Measurements from ENCODE around the gene PRKAG1. TPM values are rescaled to one million over a fixed set of nuclear protein-coding genes. Genes with fewer than 3 reads are reported as not detected.
A peak's percentile ranks its signal among the peaks of the same experiment; 100 is the strongest.

Gene PRKAG1
- polyA plus RNA-seq, 10 donors: 51.8 to 65.6 (median 58.9) TPM

DNA sequence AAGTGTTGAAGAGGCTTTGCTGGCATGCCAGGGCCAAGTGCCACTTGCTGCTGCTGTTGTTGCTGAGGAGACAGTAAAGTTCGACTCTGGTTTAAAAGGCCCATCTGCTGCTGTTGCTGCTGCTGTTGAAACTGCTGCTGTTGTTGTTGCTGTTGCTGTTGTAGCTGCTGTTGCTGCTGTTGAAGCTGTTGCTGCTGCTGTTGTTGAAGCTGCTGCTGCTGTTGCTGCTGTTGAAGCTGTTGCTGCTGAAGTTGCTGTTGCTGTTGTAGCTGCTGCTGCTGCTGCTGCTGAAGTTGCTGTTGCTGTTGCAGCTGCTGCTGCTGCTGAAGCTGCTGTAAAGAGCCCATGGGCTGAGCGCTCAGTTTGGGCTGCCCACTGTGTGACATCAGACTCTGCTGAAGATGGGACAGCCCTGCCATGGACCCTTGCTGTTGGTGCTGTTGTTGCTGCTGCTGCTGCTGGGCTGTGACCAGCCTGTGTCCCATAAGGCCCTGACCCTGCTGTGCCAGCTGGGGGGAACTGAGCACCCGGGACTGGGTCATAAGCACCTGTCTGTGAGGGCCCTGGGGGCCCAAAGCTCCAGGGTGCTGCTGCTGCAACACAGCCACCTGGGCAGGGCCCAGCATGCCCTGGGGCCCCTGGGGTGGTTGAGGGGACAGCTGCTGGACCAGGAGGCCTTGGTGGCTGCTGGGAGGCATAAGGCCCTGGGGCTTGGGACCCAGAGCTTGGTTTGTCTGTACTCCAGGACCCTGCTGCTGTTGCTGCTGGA lies 14.3 kb upstream of the PRKAG1 start:
- DNase-seq: no peak

GRCh38 chr12:49032276-49032675 lies 13.7 kb upstream of the PRKAG1 start:
- no peak for DNase-seq

DNA sequence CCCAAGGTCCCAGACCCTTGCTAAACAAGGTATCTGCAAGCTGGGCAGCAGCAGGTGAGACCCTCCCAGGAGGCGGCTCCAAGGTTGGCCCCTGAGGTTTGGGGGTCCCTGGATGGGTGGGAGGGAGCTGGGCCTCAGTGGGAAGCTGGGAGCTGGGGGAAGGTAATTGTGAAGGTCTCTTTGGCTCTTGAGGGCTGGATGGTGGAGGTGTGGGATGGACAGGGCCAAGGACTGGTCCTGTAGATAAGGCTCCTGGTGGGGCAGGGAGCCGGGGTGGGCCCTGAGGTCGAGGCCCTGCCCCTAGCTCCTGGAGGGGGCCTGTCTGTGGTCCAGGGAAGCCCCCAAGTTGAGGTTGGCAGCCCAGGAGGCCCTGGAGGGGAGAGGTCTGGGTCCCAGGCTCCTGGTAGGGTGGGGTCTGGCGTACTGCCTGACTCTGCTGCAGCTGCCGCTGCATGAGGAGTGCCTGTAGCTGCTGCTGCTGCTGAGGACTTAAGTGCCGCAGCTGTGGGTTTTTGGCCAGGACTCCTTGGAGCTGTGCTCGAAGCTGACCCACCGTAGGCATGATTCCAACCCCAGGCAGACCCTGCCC lies 13.1 kb upstream of the PRKAG1 start:
- peak in 2 of 3 donors; percentile 33 to 62 for DNase-seq

DNA sequence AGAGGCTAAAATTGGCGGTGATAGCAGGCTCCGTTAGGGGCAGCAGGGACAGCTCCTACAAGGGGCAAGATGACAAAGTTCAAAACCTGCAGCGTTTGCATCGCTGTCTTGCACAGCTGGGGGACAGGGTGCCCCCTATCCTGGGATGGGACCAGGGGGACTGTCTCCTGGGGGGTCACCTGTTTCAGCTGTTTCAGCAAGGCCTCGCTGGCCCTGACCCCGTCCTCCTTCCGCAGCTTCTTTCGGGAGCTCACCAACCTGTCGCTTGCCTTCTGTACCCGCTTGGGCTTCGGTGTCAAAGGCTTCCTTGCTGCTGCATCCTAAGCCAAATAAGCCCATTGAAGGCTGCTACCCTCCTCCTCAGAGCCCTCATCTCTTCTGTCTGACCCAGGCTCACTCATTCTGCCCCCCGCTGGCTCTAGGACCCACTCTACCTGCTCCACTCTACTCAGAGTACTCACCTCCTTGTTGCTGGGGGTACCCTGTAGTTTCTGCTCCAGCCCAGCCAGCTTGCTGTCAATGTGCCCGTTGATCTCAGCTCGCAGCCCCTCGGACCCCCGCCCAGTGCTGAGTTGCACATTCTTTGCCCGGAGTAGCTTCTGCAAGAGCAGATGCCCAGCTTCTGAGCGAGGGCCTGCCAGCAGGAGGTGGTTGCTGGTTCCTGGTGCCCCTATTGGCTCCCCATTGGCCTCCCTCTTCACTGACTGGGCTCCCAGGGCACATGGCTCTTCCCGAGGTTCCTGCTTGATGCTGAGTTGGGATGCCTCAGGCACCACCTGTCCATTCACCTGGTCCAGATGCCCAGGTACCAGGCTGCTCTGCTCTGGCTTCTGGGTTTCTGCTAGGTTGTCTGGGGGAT lies 12.4 kb upstream of the PRKAG1 start:
- no peak for DNase-seq

- DNase-seq: no peak
Observed at GRCh38 chr12:49030119-49030518, 11.5 kb upstream of the PRKAG1 start.

DNA sequence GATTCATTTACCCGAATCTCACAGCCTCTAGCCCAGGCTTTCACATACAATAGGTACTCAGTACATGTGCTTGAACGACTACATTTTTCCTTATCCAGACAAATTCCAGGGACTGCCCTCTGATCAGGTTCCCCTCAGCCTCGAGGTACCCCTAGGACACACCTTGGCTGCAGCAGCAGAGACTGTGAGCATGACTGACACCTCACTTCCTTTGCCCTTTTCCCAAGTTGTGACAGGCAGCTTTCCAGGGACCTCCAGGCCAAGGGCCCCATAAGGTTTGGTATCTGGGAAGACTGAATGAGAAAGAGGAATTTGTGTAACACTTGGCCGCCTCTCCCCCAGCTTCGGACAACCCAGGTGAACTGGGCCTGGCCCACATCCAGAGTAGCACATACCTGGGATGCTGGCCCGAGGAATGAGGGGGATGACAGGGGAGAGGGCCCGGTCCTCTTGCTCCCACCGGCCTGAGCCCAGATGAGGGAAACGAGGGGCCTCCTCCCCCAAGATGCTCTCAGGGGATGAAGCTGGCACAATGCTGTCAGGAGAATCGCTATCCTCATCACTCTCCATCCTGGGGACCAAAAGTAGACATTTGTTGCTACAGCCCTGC lies 10.2 kb upstream of the PRKAG1 start:
- no peak for DNase-seq

DNA sequence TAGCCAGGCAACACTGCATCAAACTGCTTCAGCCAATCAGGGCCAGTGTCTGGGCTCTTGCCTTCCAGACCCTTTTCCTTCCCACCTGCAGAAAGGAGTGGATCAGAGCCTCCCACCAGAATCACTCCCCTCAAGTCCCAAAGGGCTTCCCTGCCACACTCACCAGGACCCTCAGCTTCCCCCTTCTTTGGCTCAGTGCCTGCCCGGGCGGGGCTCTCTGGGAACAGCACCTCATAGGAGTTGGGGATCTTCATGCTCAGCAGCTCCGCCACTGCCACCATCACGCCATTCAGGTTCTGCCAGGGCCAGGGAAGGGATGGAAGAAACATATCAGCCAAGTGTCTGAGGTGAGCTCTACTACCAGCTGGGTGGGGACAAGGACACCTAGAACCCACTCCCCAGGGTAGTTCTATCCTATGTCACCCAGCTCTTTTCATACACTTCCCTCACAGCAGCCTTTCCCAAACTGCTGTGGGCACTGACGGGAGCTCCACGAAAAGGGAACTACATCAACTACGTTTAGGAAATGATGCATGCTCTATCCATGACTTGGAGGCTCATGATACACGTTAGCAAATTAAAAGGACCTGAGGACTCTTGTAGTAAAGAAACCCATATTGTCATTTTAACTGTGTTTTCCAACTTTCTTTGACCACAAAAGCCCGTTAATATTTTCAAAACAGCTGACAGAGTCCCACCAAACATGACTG lies 9.4 kb upstream of the PRKAG1 start:
- DNase-seq: no peak

DNA sequence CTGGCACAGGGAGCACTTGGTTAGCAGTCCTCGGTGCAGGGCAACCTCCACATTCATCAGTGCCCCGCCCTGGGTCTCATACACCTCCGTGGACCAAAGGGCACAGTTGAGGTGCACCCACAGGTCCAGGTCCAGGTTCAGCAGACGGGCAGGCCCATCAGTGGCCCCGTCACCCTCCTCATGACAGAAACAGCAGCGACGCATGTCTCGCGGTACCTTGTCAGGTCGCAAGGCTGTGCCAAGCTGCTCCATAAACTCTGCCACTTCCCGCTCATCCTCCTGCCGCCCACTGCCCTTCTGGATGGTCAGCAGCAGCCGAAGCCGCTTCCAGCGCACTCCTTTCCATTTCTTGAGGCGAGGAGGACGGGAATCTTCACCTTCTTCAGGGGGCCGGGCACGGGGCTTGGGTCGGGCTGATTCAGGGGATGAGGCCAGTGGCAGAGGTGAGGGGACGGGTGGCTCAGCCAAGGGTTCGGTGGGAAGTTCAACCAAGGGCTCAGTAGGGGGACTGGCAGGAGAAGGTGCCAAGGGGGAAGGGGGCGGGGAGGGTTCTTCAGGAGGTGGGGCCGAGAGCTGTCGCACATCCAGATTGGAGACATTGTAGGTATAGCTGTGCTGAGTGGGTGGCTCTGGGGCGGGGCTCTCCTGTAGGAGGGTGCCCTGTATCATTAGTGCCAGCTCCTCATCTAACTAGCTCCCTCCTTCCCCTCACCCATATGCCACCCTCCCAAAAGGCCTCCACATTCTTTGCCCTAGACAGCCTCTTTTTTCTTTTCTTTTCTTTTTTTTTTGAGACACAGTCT lies 8.3 kb upstream of the PRKAG1 start:
- no peak for DNase-seq

GRCh38 chr12:49026101-49026500 lies 7.5 kb upstream of the PRKAG1 start:
- no peak for DNase-seq

DNA sequence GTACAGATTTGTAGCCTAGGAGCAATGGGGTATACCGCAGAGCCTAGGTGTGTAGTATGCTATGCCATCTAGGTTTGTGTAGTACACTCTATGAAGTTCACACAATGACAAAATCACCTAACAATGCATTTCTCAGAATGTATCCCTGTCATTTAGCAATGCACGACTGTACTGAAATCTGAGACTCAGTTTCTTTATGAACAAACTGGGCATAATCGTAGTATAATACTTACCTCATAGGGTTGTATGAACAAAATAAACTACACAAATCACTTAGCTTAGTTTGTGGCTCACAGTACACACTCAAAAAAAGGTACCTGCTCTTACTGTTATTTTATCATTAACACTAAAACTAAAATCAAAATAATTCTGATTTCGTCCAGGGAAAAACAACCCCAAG lies 6.9 kb upstream of the PRKAG1 start:
- no peak for DNase-seq

DNA sequence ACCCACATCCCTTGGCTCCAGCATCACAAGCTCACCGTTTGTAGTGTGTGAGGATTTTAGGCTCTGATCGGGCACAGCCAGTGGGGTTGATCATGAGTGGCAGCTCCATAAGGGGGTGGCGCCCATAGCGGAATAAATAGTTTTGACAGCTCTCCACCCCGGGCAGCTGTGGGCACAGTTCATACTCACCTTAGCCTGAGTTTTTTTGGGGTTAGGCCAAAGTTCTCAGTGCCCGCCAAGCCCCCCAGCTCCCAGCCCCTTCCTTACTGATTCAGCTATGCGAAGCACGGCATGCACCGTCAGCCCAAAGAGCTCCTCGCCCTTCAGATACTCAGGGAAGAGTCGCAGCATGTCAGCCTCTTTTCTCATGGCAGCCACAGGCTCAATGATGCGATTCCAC lies 6.0 kb upstream of the PRKAG1 start:
- DNase-seq: no peak

GRCh38 chr12:49023812-49024211 lies 5.2 kb upstream of the PRKAG1 start:
- DNase-seq: no peak

- DNase-seq: no peak
Observed at GRCh38 chr12:49022558-49023178, 4.1 kb upstream of the PRKAG1 start.

DNA sequence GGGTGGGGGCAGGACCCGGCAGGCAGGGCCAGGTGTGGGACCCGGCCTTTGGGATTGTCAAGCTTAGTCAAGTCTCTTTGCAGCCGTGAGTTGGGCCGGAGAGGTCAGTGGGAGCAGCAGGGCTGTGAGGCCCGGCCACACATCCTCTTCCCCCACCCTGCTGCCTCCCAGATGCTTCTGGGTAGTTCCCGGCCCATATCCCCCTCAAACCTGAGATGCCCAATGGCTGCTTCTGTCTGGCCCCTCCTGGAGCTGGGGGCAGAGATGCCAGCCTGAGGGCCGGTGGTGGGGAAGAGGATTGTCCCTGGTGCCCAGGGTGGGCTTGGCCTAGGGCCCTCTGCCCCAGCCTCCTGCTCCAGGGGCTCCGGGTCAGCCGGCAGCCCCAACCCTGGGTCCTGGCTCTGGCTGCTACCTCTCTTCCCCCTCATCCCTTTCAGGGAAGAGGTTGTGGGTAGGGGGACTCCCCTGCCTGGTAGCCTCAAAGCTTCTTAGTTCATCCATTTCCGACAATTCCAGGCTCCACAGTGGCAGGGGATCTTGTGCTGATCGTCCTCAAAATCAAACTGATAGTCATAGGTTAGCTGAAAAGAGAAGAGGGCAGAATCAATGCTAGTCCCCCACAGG lies 2.8 kb upstream of the PRKAG1 start:
- no peak for DNase-seq

- no peak for DNase-seq
Observed at GRCh38 chr12:49020441-49020840, 1.9 kb upstream of the PRKAG1 start.

- DNase-seq: peak in 1 of 3 donors; percentile 64
Observed at GRCh38 chr12:49019443-49020324, 1.1 kb upstream of the PRKAG1 start.

GRCh38 chr12:49019120-49019430 lies 499 bp upstream of the PRKAG1 start:
- DNase-seq: no peak

DNA sequence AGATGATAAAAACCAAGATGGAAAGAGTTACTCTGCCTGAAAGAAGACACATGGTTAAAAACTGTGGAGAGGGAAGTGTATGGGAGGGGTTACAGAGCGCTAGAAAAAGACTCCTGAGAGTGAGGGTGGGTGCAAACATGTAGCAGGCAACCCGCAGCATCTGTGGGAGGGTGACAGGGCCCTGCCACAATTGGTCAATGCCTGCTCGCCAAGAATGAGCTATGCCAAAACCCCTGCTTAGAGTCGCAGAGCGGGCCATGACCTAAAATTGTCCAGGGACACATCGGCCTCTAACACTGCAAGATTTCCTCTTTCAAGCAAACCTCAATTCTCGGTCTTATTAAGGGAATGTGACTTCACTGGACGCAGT lies 700 bp downstream of the PRKAG1 start:
- DNase-seq: no peak

DNA sequence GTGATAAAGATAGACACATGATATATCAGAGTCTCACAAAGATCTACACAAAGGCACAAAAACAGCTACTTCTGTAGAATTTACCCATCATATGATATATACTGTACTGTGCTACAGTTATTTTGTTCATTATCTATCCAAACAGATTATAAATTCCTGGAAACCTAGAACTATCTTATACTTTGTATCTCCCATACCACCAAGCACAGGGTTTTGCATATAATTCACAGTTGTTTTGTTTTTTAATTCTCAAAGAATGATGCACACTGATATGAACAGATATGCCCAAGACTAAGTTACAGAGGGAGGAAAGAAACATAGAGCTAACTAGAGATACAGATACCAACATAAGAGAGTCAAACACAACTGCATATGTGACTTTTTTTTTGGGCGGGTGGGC lies 3.4 kb downstream of the PRKAG1 start:
- no peak for DNase-seq
